ENCODE data around the gene SLC1A3. TPM values are rescaled to one million over a fixed set of nuclear protein-coding genes. Genes with fewer than 3 reads are reported as not detected.

Gene SLC1A3
- total and polyA plus RNA-seq, 12 donors = 10.0 to 94.1 (median 43.2) TPM

DNA sequence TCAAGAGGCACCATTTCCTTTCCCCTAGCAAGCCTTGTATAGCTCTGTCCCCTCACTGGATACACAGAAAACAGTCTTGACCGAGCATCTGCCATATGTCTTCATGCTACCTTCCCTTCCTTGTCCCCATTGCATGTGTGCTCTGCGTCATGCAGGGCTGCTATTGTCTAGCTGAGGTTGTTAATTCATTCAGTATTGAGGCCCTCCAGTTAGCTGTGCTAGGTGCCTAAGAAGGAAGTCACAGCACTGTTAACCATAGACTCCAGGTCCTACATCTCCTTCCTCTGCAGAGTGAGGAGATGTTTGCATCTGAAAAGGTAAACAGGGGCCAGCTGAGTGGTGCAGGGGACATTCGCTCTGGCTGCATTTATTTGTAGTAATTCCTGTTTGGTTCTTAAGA is 48.2 kb downstream of the SLC1A3 start:
- Histone ChIP-seq H3K4me1 (replicated peaks in 1 of 2) (peaks cover 0 to 14% of the 10 kb centered on the region in 2 donors), H3K27me3 (no peaks in the 10 kb centered on the region), H3K9me3 (replicated peaks in 1 of 3) (no peaks in the 10 kb centered on the region), H3K36me3 (replicated peaks in 1 of 2) (no peaks in the 10 kb centered on the region), H3K4me3 (no peak overlapping the region), H3K27ac (peak overlapping the region in 2 of 5 donors; percentile 7 to 31)
- 82 to 92% (median 83%) methylated on average over 3 of the region's 3 CpGs for WGBS, 4 donors
- no peak for TF ChIP-seq CTCF (IDR thresholded peaks at IDR 0.05)
- DNase-seq = no peak
- intact Hi-C loops (cut with DNase I) = no loop called here

GRCh38 chr5:36655161-36655560 is 48.8 kb downstream of the SLC1A3 start:
- no peak for TF ChIP-seq POLR2A (IDR thresholded peaks at IDR 0.05)
- Histone ChIP-seq H3K27ac (peak overlapping the region in 2 of 5 donors; percentile 7 to 31), H3K36me3 (replicated peaks in 1 of 2) (no peaks in the 10 kb centered on the region), H3K27me3 (no peaks in the 10 kb centered on the region), H3K9me3 (replicated peaks in 1 of 3) (no peaks in the 10 kb centered on the region), H3K4me1 (replicated peaks in 1 of 2) (peaks cover 0 to 14% of the 10 kb centered on the region in 2 donors), H3K4me3 (no peak overlapping the region)
- peak; percentile 16 to 57 (median 38) for DNase-seq
- WGBS, 4 donors = 42 to 55% (median 47%) methylated on average over 4 of the region's 4 CpGs
- intact Hi-C loops (cut with DNase I) = no loop called here

- 64 to 83% (median 75%) methylated on average over 1 of the region's 1 CpG for WGBS, 4 donors
- Histone ChIP-seq H3K9me3 (replicated peaks in 1 of 3) (no peaks in the 10 kb centered on the region), H3K27me3 (no peaks in the 10 kb centered on the region), H3K27ac (peak overlapping the region in 2 of 5 donors; percentile 39 to 72), H3K36me3 (replicated peaks in 1 of 2) (no peaks in the 10 kb centered on the region), H3K4me3 (no peak overlapping the region), H3K4me1 (replicated peaks in 1 of 2) (peaks cover 0 to 14% of the 10 kb centered on the region in 2 donors)
- intact Hi-C loops (cut with DNase I) = no loop called here
- no peak for DNase-seq
- no peak for TF ChIP-seq CTCF (IDR thresholded peaks at IDR 0.05)
- no peak for TF ChIP-seq POLR2A (IDR thresholded peaks at IDR 0.05)
Measured at GRCh38 chr5:36656556-36656955, 50.1 kb downstream of the SLC1A3 start.

DNA sequence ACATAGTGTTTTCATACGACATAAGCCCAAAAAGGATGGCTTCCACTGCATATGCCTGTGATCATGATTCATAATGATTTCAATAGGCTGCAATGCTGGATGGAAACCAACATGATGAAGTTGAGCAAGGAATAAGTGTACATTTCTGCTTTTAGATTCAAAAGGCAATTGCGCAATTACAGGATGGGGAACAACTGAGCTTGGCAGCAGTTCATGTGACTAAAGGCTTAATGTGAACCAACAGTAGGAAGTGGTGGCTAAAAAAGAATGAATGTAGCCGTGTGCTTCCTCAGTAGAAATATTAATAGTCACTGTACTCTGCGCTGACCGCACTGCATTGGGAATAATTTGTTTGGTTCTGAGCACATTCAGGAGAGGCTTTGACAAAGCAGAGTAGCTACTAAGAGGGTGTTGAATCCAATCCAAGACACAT is 51.2 kb downstream of the SLC1A3 start:
- peak; percentile 58 to 86 (median 76) for DNase-seq
- TF ChIP-seq CTCF (IDR thresholded peaks at IDR 0.05) = no peak
- no peak for TF ChIP-seq POLR2A (IDR thresholded peaks at IDR 0.05)

GRCh38 chr5:36658038-36658756 is 51.8 kb downstream of the SLC1A3 start:
- Histone ChIP-seq H3K27ac (peak overlapping the region in 4 of 5 donors; percentile 42 to 76 (median 58)), H3K27me3 (no peaks in the 10 kb centered on the region), H3K4me3 (no peak overlapping the region), H3K4me1 (replicated peaks in 1 of 2) (peaks cover 0 to 14% of the 10 kb centered on the region in 2 donors), H3K9me3 (replicated peaks in 1 of 3) (no peaks in the 10 kb centered on the region), H3K36me3 (replicated peaks in 1 of 2) (no peaks in the 10 kb centered on the region)
- no peak for DNase-seq
- 78 to 85% (median 80%) methylated on average over 8 of the region's 8 CpGs for WGBS, 4 donors
- intact Hi-C loops (cut with DNase I) = no loop called here
- TF ChIP-seq POLR2A (IDR thresholded peaks at IDR 0.05) (no peak), CTCF (IDR thresholded peaks at IDR 0.05) (no peak)

More for the DNA sequence above, 51.2 kb downstream of the SLC1A3 start:
- intact Hi-C loops (cut with DNase I) = no loop called here
- Histone ChIP-seq H3K4me1 (replicated peaks in 1 of 2) (peaks cover 0 to 14% of the 10 kb centered on the region in 2 donors), H3K4me3 (no peak overlapping the region), H3K27me3 (no peaks in the 10 kb centered on the region), H3K27ac (peak overlapping the region in 4 of 5 donors; percentile 42 to 76 (median 58)), H3K36me3 (replicated peaks in 1 of 2) (no peaks in the 10 kb centered on the region), H3K9me3 (replicated peaks in 1 of 3) (no peaks in the 10 kb centered on the region)
- WGBS, 4 donors = 28 to 45% (median 35%) methylated on average over 5 of the region's 5 CpGs
